ENCODE measurements around the gene EPDR1.

EPDR1 gene

DNA sequence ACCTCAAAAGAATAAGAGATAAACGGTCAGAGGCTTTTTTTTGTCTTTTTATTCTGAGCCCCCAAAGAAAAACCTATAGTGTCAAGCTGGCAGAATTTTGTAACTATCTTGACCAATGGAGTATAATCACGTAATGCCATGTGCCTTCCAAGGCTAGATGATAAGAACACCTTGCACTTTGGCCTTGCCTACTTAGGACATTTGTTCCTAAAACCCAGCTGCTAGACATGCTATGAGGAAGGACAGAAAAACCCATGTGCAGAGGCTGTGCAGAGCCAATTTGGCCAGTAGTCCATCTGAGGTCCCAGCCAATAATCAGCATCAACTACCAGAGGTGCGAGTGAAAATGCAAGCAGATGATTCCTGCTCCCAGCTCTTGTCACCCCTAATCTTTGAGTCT lies 69.9 kb downstream of the EPDR1 start:
- H3K9me3 ChIP-seq (ENCODE audit: control insufficient read depth in 5 of 5, low read length in 5 of 5): peaks cover 0 to 6% (median 2%) of the 10 kb centered on the region in 5 donors
- no peaks in the 10 kb centered on the region for H3K4me1 ChIP-seq (ENCODE audit: control insufficient read depth in 5 of 5, insufficient read depth in 5 of 5, low read length in 5 of 5)
- H3K27ac ChIP-seq (ENCODE audit: low read depth, low read length): no peak overlapping the region
- H3K36me3 ChIP-seq (ENCODE audit: control insufficient read depth in 5 of 5, insufficient read depth in 5 of 5, low read length in 5 of 5): no peaks in the 10 kb centered on the region
- no peak overlapping the region for H3K9ac ChIP-seq (ENCODE audit: low read length in 5 of 5)
- H3K27me3 ChIP-seq (ENCODE audit: control insufficient read depth in 5 of 5, insufficient read depth in 4 of 5, low read length in 5 of 5): no peaks in the 10 kb centered on the region
- no peak overlapping the region for H3K4me3 ChIP-seq (ENCODE audit: low read depth in 1 of 5, low read length in 5 of 5)

DNA sequence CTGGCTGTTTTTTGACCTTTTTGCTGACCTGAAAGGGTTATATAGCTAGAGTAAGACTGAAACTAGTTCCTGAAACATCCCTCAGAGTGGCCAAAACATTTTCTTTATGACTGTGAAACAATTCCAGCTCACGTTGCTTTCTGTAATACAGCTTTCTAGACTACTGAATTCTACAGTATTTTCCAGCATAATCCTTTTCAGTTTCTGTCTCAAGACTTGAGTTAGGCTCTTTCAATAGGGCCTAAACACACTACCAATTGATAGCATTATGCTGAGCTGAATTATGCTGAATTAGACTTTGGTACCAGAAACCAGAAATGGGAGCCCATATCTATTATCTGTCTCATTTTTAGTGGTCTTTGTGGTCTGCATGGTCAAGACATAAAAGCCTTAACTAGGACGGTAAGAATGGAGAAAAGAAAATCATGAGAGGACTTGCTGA lies 72.6 kb downstream of the EPDR1 start:
- Histone ChIP-seq H3K27me3 (ENCODE audit: control insufficient read depth in 5 of 5, insufficient read depth in 4 of 5, low read length in 5 of 5) (no peaks in the 10 kb centered on the region), H3K27ac (ENCODE audit: low read depth, low read length) (no peak overlapping the region), H3K4me3 (ENCODE audit: low read depth in 1 of 5, low read length in 5 of 5) (no peak overlapping the region), H3K9me3 (ENCODE audit: control insufficient read depth in 5 of 5, low read length in 5 of 5) (peaks cover 0 to 6% (median 2%) of the 10 kb centered on the region in 5 donors), H3K9ac (ENCODE audit: low read length in 5 of 5) (no peak overlapping the region), H3K36me3 (ENCODE audit: control insufficient read depth in 5 of 5, insufficient read depth in 5 of 5, low read length in 5 of 5) (no peaks in the 10 kb centered on the region), H3K4me1 (ENCODE audit: control insufficient read depth in 5 of 5, insufficient read depth in 5 of 5, low read length in 5 of 5) (no peaks in the 10 kb centered on the region)

DNA sequence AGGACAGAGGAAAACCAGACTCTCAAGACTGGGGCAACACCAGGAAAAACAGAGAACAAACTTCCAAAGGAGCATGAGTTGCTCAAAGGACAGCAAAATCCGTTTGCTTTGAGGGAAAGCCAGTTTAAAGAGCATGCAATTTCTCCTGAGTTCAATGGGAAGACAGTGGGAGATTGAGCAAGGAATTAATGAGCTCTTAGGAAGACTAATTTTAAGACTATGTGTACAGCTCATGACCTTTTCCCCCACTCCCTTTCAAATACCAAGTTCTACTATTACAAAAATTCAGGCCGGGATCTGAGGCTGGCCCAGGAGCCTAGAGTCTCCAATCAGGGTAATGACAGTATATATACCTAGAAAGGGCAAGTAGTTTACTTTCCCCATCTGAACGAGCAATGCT lies 79.2 kb downstream of the EPDR1 start:
- H3K36me3 ChIP-seq (ENCODE audit: control insufficient read depth in 5 of 5, insufficient read depth in 5 of 5, low read length in 5 of 5): no peaks in the 10 kb centered on the region
- no peaks in the 10 kb centered on the region for H3K9me3 ChIP-seq (ENCODE audit: control insufficient read depth in 5 of 5, low read length in 5 of 5)
- peaks cover 3 to 44% (median 22%) of the 10 kb centered on the region in 5 donors for H3K4me1 ChIP-seq (ENCODE audit: control insufficient read depth in 5 of 5, insufficient read depth in 5 of 5, low read length in 5 of 5)
- H3K27ac ChIP-seq (ENCODE audit: low read depth, low read length): peak overlapping the region; percentile 86
- no peak overlapping the region for H3K4me3 ChIP-seq (ENCODE audit: low read depth in 1 of 5, low read length in 5 of 5)
- peak overlapping the region in 4 of 5 donors; percentile 7 to 73 (median 40) for H3K9ac ChIP-seq (ENCODE audit: low read length in 5 of 5)
- H3K27me3 ChIP-seq (ENCODE audit: control insufficient read depth in 5 of 5, insufficient read depth in 4 of 5, low read length in 5 of 5): no peaks in the 10 kb centered on the region

DNA sequence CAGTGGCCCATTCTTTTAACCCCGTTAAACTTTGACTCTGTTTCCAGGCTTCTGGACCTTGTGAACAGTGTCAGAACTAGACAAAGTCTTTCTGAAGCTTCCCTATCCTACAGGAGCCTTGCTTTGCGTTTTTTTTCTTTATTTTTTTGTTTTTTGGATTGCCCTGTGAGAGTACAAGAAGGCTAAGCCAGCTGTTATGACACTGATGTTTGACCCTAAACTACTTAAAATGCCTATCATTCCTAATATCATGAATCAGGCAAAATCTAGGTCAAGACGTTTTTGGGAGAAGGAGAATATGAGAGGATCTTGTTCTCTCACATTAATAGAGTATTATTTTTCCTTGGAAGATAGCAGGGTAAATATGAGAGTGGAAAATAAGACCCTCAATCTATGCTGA lies 79.8 kb downstream of the EPDR1 start:
- peak overlapping the region; percentile 86 for H3K27ac ChIP-seq (ENCODE audit: low read depth, low read length)
- H3K9me3 ChIP-seq (ENCODE audit: control insufficient read depth in 5 of 5, low read length in 5 of 5): no peaks in the 10 kb centered on the region
- no peaks in the 10 kb centered on the region for H3K36me3 ChIP-seq (ENCODE audit: control insufficient read depth in 5 of 5, insufficient read depth in 5 of 5, low read length in 5 of 5)
- peak overlapping the region in 4 of 5 donors; percentile 7 to 73 (median 47) for H3K9ac ChIP-seq (ENCODE audit: low read length in 5 of 5)
- H3K4me1 ChIP-seq (ENCODE audit: control insufficient read depth in 5 of 5, insufficient read depth in 5 of 5, low read length in 5 of 5): peaks cover 3 to 44% (median 22%) of the 10 kb centered on the region in 5 donors
- H3K4me3 ChIP-seq (ENCODE audit: low read depth in 1 of 5, low read length in 5 of 5): no peak overlapping the region
- no peaks in the 10 kb centered on the region for H3K27me3 ChIP-seq (ENCODE audit: control insufficient read depth in 5 of 5, insufficient read depth in 4 of 5, low read length in 5 of 5)
